DND-41 (cell line): ENCODE data around the gene TEN1.

Experiments
- ATAC-seq: fragments of 200-7000 bp; cut with Tn5 transposase; 3 replicates; pipeline ENCODE4 v1.9.1; 2021; ENCODE audit warnings: low read depth; ENCODE audit not compliant: insufficient read depth
- DNase-seq: peaks from one replicate; pipeline ENCODE4 v3.0.0-alpha.2; 2020
- H2AFZ ChIP-seq: 2 replicates; pipeline ENCODE4 v1.6.0; 2012; ENCODE audit warnings: low read depth, low read length
- H3K27ac ChIP-seq: 2 replicates; pipeline ENCODE4 v1.5.1; 2012; ENCODE audit warnings: low read length, inconsistent platforms
- H3K27me3 ChIP-seq: fragments of 200-600 bp; sonication (generic); 2 replicates; pipeline ENCODE4 v1.6.0; 2012; ENCODE audit warnings: low read length, mild to moderate bottlenecking, inconsistent platforms; ENCODE audit not compliant: insufficient read depth, poor library complexity
- H3K36me3 ChIP-seq: 2 replicates; pipeline ENCODE4 v1.5.1; 2012; ENCODE audit warnings: low read length, inconsistent platforms; ENCODE audit not compliant: insufficient read depth
- H3K4me1 ChIP-seq: 2 replicates; pipeline ENCODE4 v1.5.1; 2012; ENCODE audit warnings: mild to moderate bottlenecking, low read length; ENCODE audit not compliant: insufficient read depth
- H3K4me2 ChIP-seq: 2 replicates; pipeline ENCODE4 v1.6.0; 2012; ENCODE audit warnings: mild to moderate bottlenecking, moderate library complexity, low read length, inconsistent platforms; ENCODE audit not compliant: insufficient read depth
- H3K4me3 ChIP-seq, 2 experiments: fragments of 200-600 bp in 1 of 2; shearing (Covaris generic) in 1 of 2; 2 replicates each; pipeline ENCODE4 v1.5.1; 2012 to 2016; ENCODE audit warnings: inconsistent platforms in 2 of 2, low read length in 2 of 2, mild to moderate bottlenecking in 2 of 2, low read depth in 1 of 2, moderate library complexity in 1 of 2
- H3K79me2 ChIP-seq: 2 replicates; pipeline ENCODE4 v1.6.0; 2012; ENCODE audit warnings: low read length, inconsistent platforms; ENCODE audit not compliant: insufficient read depth
- H3K9ac ChIP-seq: 2 replicates; pipeline ENCODE4 v1.6.0; 2012; ENCODE audit warnings: low read depth, mild to moderate bottlenecking, inconsistent platforms, low read length, moderate library complexity
- H3K9me3 ChIP-seq: 2 replicates; pipeline ENCODE4 v1.5.1; 2012; ENCODE audit warnings: low read length, moderate library complexity, mild to moderate bottlenecking, inconsistent platforms; ENCODE audit not compliant: insufficient read depth, severe bottlenecking
- H4K20me1 ChIP-seq: 2 replicates; pipeline ENCODE4 v1.6.0; 2012; ENCODE audit warnings: low read length; ENCODE audit not compliant: insufficient read depth
- EZH2 ChIP-seq: IDR thresholded peaks from 3 replicates; pipeline ENCODE4 v1.6.1; 2012; ENCODE audit warnings: borderline replicate concordance, low read depth, mild to moderate bottlenecking, moderate library complexity, low read length, inconsistent platforms; ENCODE audit not compliant: severe bottlenecking
- TF ChIP-seq, protein P1 (sequence below): IDR thresholded peaks from 2 replicates; pipeline ENCODE4 v1.5.1; 2012; ENCODE audit warnings: borderline replicate concordance, low read length, moderate library complexity, mild to moderate bottlenecking; ENCODE audit not compliant: poor library complexity, severe bottlenecking; ENCODE audit errors: extremely low read depth

Gene TEN1

DNA sequence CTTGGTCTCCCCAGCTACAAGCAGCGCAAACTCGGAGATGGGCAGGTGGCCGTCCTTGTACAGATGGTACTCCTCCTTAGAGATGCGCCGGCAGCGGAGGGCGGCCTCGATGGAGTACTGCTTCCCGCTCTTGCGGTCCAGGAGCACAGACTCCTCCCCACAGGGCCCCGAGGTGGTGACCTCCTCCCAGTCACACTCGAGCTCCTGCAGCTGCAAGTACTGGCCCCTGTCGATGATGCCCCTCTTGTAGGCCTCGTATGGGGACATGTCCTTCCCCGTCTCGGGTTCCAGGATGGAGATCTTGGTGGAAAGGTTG lies 28.8 kb downstream of the TEN1 start:
- Histone ChIP-seq H3K9ac (no peak overlapping the region), H2AFZ (no peak overlapping the region), H3K4me1 (no peaks in the 10 kb centered on the region), H3K79me2 (no peaks in the 10 kb centered on the region), H3K4me3 (no peak overlapping the region), H3K36me3 (no peaks in the 10 kb centered on the region), H3K27ac (no peak overlapping the region), H3K4me2 (no peak overlapping the region), H3K27me3 (no peaks in the 10 kb centered on the region), H3K9me3 (no peaks in the 10 kb centered on the region), H4K20me1 (no peaks in the 10 kb centered on the region)
- DNase-seq: no peak
- ATAC-seq: no peak
- TF ChIP-seq, protein P1, sequence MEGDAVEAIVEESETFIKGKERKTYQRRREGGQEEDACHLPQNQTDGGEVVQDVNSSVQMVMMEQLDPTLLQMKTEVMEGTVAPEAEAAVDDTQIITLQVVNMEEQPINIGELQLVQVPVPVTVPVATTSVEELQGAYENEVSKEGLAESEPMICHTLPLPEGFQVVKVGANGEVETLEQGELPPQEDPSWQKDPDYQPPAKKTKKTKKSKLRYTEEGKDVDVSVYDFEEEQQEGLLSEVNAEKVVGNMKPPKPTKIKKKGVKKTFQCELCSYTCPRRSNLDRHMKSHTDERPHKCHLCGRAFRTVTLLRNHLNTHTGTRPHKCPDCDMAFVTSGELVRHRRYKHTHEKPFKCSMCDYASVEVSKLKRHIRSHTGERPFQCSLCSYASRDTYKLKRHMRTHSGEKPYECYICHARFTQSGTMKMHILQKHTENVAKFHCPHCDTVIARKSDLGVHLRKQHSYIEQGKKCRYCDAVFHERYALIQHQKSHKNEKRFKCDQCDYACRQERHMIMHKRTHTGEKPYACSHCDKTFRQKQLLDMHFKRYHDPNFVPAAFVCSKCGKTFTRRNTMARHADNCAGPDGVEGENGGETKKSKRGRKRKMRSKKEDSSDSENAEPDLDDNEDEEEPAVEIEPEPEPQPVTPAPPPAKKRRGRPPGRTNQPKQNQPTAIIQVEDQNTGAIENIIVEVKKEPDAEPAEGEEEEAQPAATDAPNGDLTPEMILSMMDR: no peak
- no peak for TF ChIP-seq EZH2

- H3K79me2 ChIP-seq: no peaks in the 10 kb centered on the region
- H3K36me3 ChIP-seq: no peaks in the 10 kb centered on the region
- no peak overlapping the region for H3K9ac ChIP-seq
- TF ChIP-seq, protein P1: no peak
- TF ChIP-seq EZH2: no peak
- H3K4me3 ChIP-seq: no peak overlapping the region
- no peak overlapping the region for H2AFZ ChIP-seq
- ATAC-seq (no peak), DNase-seq (no peak)
- no peak overlapping the region for H3K4me2 ChIP-seq
- no peaks in the 10 kb centered on the region for H3K4me1 ChIP-seq
- H3K27ac ChIP-seq: no peak overlapping the region
- no peaks in the 10 kb centered on the region for H4K20me1 ChIP-seq
- no peaks in the 10 kb centered on the region for H3K27me3 ChIP-seq
- H3K9me3 ChIP-seq: no peaks in the 10 kb centered on the region
Observed at GRCh38 chr17:76008208-76008607, 29.2 kb downstream of the TEN1 start.

GRCh38 chr17:76008630-76009425 lies 29.8 kb downstream of the TEN1 start:
- Histone ChIP-seq H2AFZ (no peak overlapping the region), H3K9me3 (no peaks in the 10 kb centered on the region), H3K36me3 (no peaks in the 10 kb centered on the region), H3K79me2 (no peaks in the 10 kb centered on the region), H3K9ac (no peak overlapping the region), H3K4me3 (no peak overlapping the region), H3K4me2 (no peak overlapping the region), H4K20me1 (no peaks in the 10 kb centered on the region), H3K4me1 (peaks cover under 1% of the 10 kb centered on the region), H3K27ac (no peak overlapping the region), H3K27me3 (no peaks in the 10 kb centered on the region)
- DNase-seq (no peak), ATAC-seq (no peak)
- TF ChIP-seq EZH2: no peak
- TF ChIP-seq, protein P1: no peak
